Measurements from ENCODE around the gene ZBTB7C.
"Not testable (repeated sequence)": the region's sequence is repeated elsewhere in the genome, so short reads cannot be mapped to it uniquely, and the experiment has no call there.

ZBTB7C gene

GRCh38 chr18:48293954-48294898, 115.0 kb downstream of the ZBTB7C start:
- peak; percentile 99 for DNase-seq

- DNase-seq: no peak
These were observed 116.3 kb downstream of the ZBTB7C start for GRCh38 chr18:48292782-48293424.

- DNase-seq: no peak
These were observed 117.0 kb downstream of the ZBTB7C start for GRCh38 chr18:48292229-48292628.

- peak; percentile 46 for DNase-seq
These were observed 118.8 kb downstream of the ZBTB7C start for GRCh38 chr18:48290162-48290926.

- DNase-seq: no peak
These were observed 124.4 kb downstream of the ZBTB7C start for GRCh38 chr18:48284743-48285142.

GRCh38 chr18:48284011-48284410, 125.2 kb downstream of the ZBTB7C start:
- not testable (repeated sequence) for DNase-seq

- DNase-seq: not testable (repeated sequence)
These were observed 127.7 kb downstream of the ZBTB7C start for GRCh38 chr18:48281460-48281859.

GRCh38 chr18:48279312-48279711, 129.9 kb downstream of the ZBTB7C start:
- no peak for DNase-seq

- no peak for DNase-seq
These were observed 131.1 kb downstream of the ZBTB7C start for GRCh38 chr18:48278081-48278480.

GRCh38 chr18:48274301-48274700, 134.9 kb downstream of the ZBTB7C start:
- peak; percentile 7 for DNase-seq

GRCh38 chr18:48270929-48271328, 138.3 kb downstream of the ZBTB7C start:
- no peak for DNase-seq

GRCh38 chr18:48265328-48265727, 143.9 kb downstream of the ZBTB7C start:
- no peak for DNase-seq

GRCh38 chr18:48263914-48264902, 145.0 kb downstream of the ZBTB7C start:
- no peak for DNase-seq

GRCh38 chr18:48263192-48263853, 145.9 kb downstream of the ZBTB7C start:
- no peak for DNase-seq

- no peak for DNase-seq
These were observed 148.9 kb downstream of the ZBTB7C start for GRCh38 chr18:48260237-48260636.

- DNase-seq: no peak
These were observed 152.3 kb downstream of the ZBTB7C start for GRCh38 chr18:48256848-48257247.

GRCh38 chr18:48254077-48254602, 155.0 kb downstream of the ZBTB7C start:
- DNase-seq: no peak

- DNase-seq: peak; percentile 13
These were observed 156.7 kb downstream of the ZBTB7C start for GRCh38 chr18:48252525-48252924.

GRCh38 chr18:48250918-48251317, 158.3 kb downstream of the ZBTB7C start:
- no peak for DNase-seq

GRCh38 chr18:48250362-48250907, 158.7 kb downstream of the ZBTB7C start:
- DNase-seq: no peak

- DNase-seq: no peak
These were observed 159.3 kb downstream of the ZBTB7C start for GRCh38 chr18:48249854-48250253.

All from DMS153 (cell line).